HG03460 (cell line): ENCODE results near the gene SKIC2.
A peak's percentile ranks its signal among the peaks of the same experiment; 100 is the strongest.
"Not testable (repeated sequence)": the region's sequence is repeated elsewhere in the genome, so short reads cannot be mapped to it uniquely, and the experiment has no call there.

ENCODE experiments used
- ATAC-seq: cut with Tn5 transposase; IDR thresholded peaks from one replicate; pipeline ENCODE4 v1.9.1; 2021; ENCODE audit not compliant: unreplicated experiment

SKIC2 gene

GRCh38 chr6:31968791-31969711, 10.1 kb downstream of the SKIC2 start:
- no peak for ATAC-seq

- no peak for ATAC-seq
Measured at GRCh38 chr6:31969712-31970603, 11.0 kb downstream of the SKIC2 start.

GRCh38 chr6:31970604-31971271, 11.8 kb downstream of the SKIC2 start:
- no peak for ATAC-seq

- no peak for ATAC-seq
Measured at GRCh38 chr6:31971279-31971992, 12.5 kb downstream of the SKIC2 start.

DNA sequence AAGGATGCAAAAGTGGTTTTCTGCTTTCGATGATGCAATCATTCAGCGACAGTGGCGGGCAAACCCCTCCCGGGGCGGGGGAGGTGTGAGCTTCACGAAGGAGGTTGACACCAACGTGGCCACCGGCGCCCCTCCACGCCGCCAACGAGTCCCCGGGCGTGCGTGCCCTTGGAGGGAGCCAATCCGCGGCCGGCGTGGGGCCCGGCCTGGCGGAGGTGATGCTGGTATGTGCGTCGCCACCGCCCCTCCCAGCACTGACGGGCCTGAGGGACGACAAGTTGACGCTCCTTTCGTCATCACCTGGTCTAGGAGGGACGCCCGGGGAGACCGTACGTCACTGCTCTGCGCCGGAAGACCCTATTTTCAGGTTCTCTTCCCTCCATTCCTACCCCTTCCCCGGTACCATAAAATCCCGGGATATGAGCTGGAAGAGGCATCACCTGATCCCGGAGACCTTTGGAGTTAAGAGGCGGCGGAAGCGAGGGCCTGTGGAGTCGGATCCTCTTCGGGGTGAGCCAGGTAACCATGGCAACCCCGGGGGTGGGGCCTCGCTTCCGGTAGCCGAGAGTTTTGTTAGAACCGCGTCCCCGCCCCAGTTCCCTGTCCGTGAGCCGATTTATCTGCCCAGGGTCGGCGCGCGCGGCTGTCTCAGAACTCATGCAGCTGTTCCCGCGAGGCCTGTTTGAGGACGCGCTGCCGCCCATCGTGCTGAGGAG, 13.2 kb downstream of the SKIC2 start, which contains the start of gene DXO:
DXO (minus strand) TSS at position 146 of the 716 bp plus-strand sequence. CDS start 463 bp downstream, outside the sequence.
- ATAC-seq: peak; percentile 82

DNA sequence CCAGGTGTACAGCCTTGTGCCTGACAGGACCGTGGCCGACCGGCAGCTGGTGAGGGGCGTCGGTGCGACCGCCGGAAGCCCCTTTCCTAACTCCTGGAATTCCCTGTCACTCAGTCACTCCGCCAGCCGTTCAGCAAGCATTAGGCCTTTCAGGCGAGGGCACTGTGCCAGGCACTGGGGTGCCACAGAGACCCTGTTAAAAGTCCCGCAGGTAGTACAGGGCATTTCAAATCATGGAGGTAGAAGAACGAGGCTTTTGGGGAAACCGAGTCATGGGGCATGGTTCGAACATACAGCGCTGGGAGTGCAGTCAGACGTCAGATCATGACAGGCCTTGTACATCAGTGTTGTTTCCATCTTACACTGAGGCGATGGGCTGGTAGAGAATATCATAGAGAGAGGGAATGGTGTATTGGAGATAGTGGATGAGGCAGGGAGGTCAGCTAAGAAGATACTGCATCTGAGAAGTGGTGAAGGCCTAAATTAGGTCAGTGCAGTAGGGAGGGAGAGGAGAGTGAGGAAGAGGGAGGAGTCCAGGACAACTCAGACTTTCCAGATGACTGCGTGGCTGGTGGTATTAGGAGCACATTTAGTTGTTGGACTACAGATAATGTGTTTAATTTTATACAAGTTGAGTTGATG, 13.9 kb downstream of the SKIC2 start:
- ATAC-seq: no peak

DNA sequence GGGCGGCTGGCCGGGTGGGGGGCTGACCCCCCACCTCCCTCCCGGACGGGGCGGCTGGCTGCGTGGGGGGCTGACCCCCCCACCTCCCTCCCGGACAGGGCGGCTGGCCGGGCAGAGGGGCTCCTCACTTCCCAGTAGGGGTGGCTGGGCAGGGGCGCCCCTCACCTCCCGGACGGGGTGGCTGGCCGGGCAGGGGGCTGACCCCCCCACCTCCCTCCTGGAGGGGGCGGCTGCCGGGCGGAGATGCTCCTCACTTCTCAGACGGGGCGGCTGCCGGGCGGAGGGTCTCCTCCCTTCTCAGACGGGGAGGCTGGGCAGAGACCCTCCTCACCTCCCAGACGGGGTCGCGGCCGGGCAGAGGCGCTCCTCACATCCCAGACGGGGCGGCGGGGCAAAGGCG, 17.1 kb downstream of the SKIC2 start:
- ATAC-seq: not testable (repeated sequence)

GRCh38 chr6:31977816-31978431, 18.9 kb downstream of the SKIC2 start:
- ATAC-seq: no peak

DNA sequence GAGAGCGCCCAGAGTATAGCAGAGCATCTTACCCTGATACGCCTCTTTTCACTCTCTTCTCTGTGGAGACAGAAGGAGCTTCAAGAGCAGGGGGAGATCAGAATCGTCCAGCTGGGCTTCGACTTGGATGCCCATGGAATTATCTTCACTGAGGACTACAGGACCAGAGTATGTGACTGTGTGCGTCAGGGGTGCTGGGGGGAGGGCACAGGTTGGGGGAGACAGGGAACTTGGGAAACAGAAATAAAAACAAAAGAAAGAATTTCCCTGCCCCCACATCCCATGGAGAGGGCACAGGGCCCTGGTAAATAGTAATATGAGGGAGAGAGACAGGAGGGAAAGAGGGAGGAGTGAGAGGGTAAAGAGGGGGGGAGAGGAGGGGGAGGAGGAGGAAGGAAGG, 19.9 kb downstream of the SKIC2 start:
- ATAC-seq: no peak

DNA sequence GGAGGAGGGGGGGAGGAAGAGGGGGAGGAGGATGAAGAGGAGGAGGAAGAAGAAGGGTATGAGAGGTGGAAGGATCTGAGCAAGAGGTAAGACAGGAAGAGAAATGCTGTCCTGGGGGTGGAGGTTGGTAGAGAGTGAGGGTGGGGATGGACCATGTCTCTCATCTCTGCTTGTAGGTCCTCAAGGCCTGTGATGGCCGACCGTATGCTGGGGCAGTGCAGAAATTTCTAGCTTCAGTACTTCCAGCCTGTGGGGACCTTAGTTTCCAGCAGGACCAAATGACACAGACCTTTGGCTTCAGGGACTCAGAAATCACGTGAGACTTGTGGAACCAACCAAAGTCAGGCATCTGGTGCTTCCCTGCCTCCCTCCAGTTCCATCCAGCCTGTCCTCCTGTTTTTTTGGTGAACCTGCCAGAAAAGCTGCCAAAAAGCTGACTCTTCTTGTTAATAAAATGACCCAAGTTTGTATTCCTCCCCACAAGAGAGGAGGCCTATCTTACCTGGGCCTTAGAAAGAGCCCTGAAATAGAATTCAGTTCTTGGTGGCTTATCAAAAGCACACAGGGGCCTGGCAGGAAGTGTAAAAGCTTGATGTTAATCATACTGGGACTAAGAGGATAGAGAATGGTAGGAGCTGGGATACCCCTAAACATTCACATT, 20.4 kb downstream of the SKIC2 start:
- ATAC-seq: no peak

DNA sequence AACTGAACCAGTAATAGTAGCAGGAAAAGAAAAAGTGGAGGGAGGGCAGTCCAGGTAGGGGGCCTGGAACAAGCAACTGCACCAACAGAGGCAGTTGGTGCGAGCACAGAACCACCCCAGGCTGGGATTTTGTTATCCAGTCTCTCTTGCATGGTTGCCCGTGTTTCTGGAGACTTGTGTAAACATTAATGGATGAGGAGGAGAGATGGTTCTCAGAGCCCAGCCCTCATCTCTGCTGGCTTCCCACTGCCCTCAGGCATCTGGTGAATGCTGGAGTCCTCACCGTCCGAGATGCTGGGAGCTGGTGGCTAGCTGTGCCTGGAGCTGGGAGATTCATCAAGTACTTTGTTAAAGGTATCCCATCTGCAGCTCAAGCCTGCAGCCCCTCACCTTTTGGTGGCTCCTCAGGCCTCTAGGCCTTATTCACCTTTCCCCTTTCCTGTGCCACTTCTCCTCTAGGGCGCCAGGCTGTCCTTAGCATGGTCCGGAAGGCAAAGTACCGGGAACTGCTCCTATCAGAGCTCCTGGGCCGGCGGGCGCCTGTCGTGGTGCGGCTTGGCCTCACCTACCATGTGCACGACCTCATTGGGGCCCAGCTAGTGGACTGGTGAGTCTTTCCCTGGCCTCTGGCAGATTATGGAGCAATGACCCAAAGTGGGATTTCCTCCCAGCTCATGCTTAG, 21.4 kb downstream of the SKIC2 start:
- ATAC-seq: not testable (repeated sequence)

DNA sequence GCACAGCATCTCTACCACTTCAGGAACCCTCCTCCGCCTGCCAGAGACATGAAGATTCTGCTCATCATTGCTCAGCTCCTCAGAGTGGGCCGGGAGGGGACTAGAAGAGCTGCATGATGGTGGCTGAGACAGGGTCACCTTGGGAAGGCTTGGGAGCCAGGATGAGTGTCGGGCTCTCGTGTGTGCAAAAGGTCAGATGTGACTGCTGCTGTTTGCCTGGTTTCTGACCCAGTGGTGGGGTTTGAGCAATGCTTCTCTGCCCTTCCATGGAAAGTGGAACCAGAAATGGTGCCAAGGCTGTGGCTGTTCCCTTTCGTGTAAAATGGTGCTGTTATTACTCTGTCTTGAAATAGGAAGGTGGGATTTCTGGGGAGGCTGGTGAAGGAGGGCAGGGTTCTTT, 22.0 kb downstream of the SKIC2 start:
- not testable (repeated sequence) for ATAC-seq

DNA sequence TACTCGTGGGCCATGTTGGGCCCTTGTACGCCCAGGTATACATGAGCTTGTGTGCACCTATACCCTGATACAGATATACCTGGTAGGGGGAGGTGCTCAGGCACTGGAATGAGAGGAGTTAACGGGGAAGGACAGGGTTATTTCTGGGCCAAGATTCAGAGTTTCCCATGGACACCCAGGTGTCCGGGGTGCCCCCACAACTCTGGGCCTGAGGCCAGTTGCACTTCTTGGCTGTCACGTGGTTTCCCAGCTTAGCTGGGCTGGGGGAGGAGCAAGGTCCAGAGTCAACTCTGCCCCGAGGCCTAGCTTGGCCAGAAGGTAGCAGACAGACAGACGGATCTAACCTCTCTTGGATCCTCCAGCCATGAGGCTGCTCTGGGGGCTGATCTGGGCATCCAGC, 22.8 kb downstream of the SKIC2 start, which contains the start of gene C4A:
C4A (plus strand) TSS at position 314 of the 400 bp plus-strand sequence; CDS start at position 365, 51 bp downstream.
- ATAC-seq: not testable (repeated sequence)

- ATAC-seq: not testable (repeated sequence)
Measured at GRCh38 chr6:31989363-31989762, 30.4 kb downstream of the SKIC2 start.

- not testable (repeated sequence) for ATAC-seq
Measured at GRCh38 chr6:31994421-31994820, 35.4 kb downstream of the SKIC2 start.

DNA sequence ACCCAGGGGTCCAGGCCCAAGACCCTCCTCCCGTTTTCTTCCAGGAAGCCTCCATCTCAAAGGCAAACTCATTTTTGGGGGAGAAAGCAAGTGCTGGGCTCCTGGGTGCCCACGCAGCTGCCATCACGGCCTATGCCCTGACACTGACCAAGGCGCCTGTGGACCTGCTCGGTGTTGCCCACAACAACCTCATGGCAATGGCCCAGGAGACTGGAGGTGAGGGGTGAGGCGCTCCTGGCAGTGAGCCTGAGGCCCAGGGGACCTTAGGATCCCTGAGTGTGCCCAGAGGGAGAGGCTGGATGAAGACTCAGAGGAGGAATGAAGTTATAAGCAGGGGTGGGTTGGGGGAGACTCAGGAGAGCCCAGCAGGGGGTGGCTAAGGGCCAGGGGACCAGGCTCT, 37.4 kb downstream of the SKIC2 start:
- not testable (repeated sequence) for ATAC-seq

- not testable (repeated sequence) for ATAC-seq
Measured at GRCh38 chr6:32002546-32003268, 43.7 kb downstream of the SKIC2 start.
